Stomach (tissue), 9 donors: Measurements from ENCODE around the gene GPC5. TPM values are rescaled to one million over a fixed set of nuclear protein-coding genes. Genes with fewer than 3 reads are reported as not detected.
A peak's percentile ranks its signal among the peaks of the same experiment; 100 is the strongest.

Experiments used
- DNase-seq, 2 donors: peaks; one replicate each; pipeline versions ENCODE4 v3.0.0 to v3.0.0-alpha.2; 2013 to 2019
- H3K27ac ChIP-seq, 5 donors: fragments of 200-600 bp in 4 of 5; sonication (generic) in 4 of 5; one replicate each; pipeline ENCODE4 v1.5.1; 2013 to 2019; ENCODE audit warnings: mild to moderate bottlenecking in 1 of 5, moderate library complexity in 1 of 5
- H3K27me3 ChIP-seq, 3 donors: fragments of 200-600 bp; sonication (generic); one replicate each; pipeline ENCODE4 v1.5.1; 2017 to 2019; ENCODE audit warnings: mixed run types in 1 of 3
- H3K36me3 ChIP-seq, 4 donors: fragments of 200-600 bp; sonication (generic); 1 replicate in 3 of 4; 2 replicates in 1 of 4; pipeline ENCODE4 v1.5.1; 2016 to 2019
- H3K4me1 ChIP-seq, 4 donors: fragments of 200-600 bp; sonication (generic); one replicate each; pipeline ENCODE4 v1.5.1; 2016 to 2019
- H3K4me3 ChIP-seq, 4 donors: fragments of 200-600 bp; sonication (generic) in 3 of 4; one replicate each; pipeline ENCODE4 v1.5.1; 2016 to 2019; ENCODE audit warnings: mild to moderate bottlenecking in 1 of 4
- H3K9me3 ChIP-seq, 4 donors: fragments of 200-600 bp; sonication (generic); one replicate each; pipeline ENCODE4 v1.5.1; 2016 to 2019
- EP300 ChIP-seq: sonication (generic); formaldehyde crosslinking; IDR thresholded peaks from one replicate; pipeline ENCODE4 v1.6.1; 2017; ENCODE audit warnings: antibody characterized with exemption
- POLR2A ChIP-seq, 4 donors: fragments of 450-650 bp; IDR thresholded peaks; one replicate each; pipeline ENCODE4 v1.6.1; 2016; ENCODE audit warnings: antibody characterized with exemption in 4 of 4, control low read depth in 2 of 4, mild to moderate bottlenecking in 1 of 4, moderate library complexity in 1 of 4
- POLR2AphosphoS5 ChIP-seq, 3 donors: sonication (generic); formaldehyde crosslinking; IDR thresholded peaks; one replicate each; pipeline ENCODE4 v1.6.1; 2016; ENCODE audit warnings: antibody characterized with exemption in 3 of 3
- WGBS, 5 donors: extraction: QIAGEN DNeasy Blood & Tissue Kit in 3 of 5; methylation state at CpG; one replicate each; pipeline versions ENCODE4 v1.1.5 to v1.1.7; 2013 to 2018; 5-methylcytosine and 5-hydroxymethylcytosine counted together
- intact Hi-C: fragments of 100-400 bp; cut with DNase I; formaldehyde crosslinking; loops from one replicate; pipeline ENCODE4 v1.15.1; 2023; ENCODE audit warnings: low total_unique reads
- polyA plus RNA-seq, 3 donors: library from polyadenylated mRNA; stranded (reverse); fragments of 200-250 nt; gene quantifications; one replicate each; pipeline ENCODE4 v1.2.3, GENCODE V29; 2013
- total RNA-seq, 5 donors: library from RNA; depleted of rRNA; stranded (reverse); fragments of >200 nt; gene quantifications; one replicate each; pipeline versions ENCODE4 v1.1.0 to v1.2.3, GENCODE V29; 2014 to 2016
- TF ChIP-seq, protein P1 (sequence below), 7 experiments: fragments of 450-650 bp in 4 of 7; fragments of 200-600 bp in 3 of 7; sonication (generic) in 3 of 7; IDR thresholded peaks; one replicate each; pipeline ENCODE4 v1.5.1; 2016 to 2019; ENCODE audit warnings: antibody characterized with exemption in 7 of 7, control low read depth in 2 of 7, mild to moderate bottlenecking in 1 of 7
- donor health status: healthy with polysubstance abuse.
- donor health status: Bipolar disorder and iron deficiency.
- donor health status: healthy.

The GPC5 gene
- total and polyA plus RNA-seq, 8 donors, result 0.87 to 2.8 TPM; not detected in 6

DNA sequence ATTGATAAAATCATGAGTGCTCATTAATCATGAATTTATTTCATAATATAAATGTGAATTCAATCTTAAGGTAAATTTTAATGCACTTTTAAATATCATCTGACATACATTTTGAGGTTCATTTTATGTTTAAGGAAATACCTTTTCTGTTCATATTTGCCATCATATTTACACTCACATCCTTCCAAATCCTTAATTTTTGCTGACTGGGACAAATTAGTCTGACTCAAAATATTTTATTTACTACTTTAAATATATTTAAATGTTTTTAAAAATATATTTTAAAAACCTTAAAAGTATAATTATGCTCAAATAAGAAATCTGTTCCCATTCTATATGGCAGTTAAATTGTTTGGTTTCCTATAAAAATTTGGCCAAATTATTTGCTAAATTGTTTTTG, 438.1 kb downstream of the GPC5 start:
- no peak for DNase-seq
- Histone ChIP-seq H3K4me1 (no peaks in the 10 kb centered on the region), H3K36me3 (no peaks in the 10 kb centered on the region), H3K4me3 (no peak overlapping the region), H3K27ac (no peak overlapping the region), H3K27me3 (no peaks in the 10 kb centered on the region), H3K9me3 (peaks cover 0 to 20% (median 2%) of the 10 kb centered on the region in 4 donors)
- TF ChIP-seq POLR2A (IDR thresholded peaks at IDR 0.05) (no peak), POLR2AphosphoS5 (IDR thresholded peaks at IDR 0.05) (no peak), EP300 (no peak)
- TF ChIP-seq, protein P1, sequence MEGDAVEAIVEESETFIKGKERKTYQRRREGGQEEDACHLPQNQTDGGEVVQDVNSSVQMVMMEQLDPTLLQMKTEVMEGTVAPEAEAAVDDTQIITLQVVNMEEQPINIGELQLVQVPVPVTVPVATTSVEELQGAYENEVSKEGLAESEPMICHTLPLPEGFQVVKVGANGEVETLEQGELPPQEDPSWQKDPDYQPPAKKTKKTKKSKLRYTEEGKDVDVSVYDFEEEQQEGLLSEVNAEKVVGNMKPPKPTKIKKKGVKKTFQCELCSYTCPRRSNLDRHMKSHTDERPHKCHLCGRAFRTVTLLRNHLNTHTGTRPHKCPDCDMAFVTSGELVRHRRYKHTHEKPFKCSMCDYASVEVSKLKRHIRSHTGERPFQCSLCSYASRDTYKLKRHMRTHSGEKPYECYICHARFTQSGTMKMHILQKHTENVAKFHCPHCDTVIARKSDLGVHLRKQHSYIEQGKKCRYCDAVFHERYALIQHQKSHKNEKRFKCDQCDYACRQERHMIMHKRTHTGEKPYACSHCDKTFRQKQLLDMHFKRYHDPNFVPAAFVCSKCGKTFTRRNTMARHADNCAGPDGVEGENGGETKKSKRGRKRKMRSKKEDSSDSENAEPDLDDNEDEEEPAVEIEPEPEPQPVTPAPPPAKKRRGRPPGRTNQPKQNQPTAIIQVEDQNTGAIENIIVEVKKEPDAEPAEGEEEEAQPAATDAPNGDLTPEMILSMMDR (IDR thresholded peaks at IDR 0.05), result no peak
- intact Hi-C loops, result no loop called here

DNA sequence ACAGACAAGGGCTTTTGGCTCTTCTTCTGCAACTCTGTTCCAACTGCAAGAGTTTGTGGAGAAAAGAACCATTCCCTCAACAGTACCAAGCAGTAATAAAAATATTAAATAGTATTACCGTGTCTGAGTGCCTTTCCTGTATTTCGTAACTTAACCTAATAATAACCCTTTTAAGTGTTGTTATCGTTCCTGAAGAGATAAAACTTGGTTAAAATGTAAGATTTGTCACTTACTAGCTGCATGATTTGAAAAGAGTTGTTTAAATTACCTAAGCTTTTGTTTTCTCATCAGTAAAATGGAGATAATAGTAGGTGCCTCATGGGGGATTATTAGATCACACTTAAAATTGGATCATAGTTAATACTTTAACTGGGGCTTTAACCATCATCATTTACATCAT, 447.2 kb downstream of the GPC5 start:
- intact Hi-C loops, result no loop called here
- Histone ChIP-seq H3K36me3 (no peaks in the 10 kb centered on the region), H3K27me3 (no peaks in the 10 kb centered on the region), H3K4me3 (no peak overlapping the region), H3K4me1 (no peaks in the 10 kb centered on the region), H3K27ac (no peak overlapping the region), H3K9me3 (no peaks in the 10 kb centered on the region)
- no peak for TF ChIP-seq POLR2AphosphoS5 (IDR thresholded peaks at IDR 0.05)
- TF ChIP-seq EP300, result no peak
- no peak for TF ChIP-seq POLR2A (IDR thresholded peaks at IDR 0.05)
- TF ChIP-seq, protein P1 (IDR thresholded peaks at IDR 0.05), result no peak
- DNase-seq, result no peak
- WGBS, 5 donors, result 37 to 61% (median 43%) methylated on average over 3 of the region's 3 CpGs

DNA sequence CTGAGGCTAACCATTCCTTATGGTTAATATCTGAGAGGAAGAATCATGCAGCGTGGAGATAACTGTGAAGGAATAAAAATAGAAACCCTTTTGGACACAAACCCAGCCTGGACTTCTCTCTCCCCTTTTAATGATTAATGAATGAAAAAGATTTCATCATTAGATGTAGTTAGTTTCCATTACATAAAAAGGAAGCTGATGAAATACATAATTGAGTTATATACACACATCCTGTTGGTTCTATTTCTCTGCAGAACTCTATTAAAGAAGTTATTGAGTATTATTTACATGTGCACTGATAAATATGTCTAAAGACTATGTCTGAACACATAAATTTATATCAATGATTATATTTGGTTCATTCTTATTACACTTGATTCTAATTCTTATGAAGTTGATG, 465.3 kb downstream of the GPC5 start:
- TF ChIP-seq POLR2A (IDR thresholded peaks at IDR 0.05) (no peak), POLR2AphosphoS5 (IDR thresholded peaks at IDR 0.05) (no peak), EP300 (no peak)
- TF ChIP-seq, protein P1 (IDR thresholded peaks at IDR 0.05), result no peak
- no peak overlapping the region for H3K27ac ChIP-seq
- no peaks in the 10 kb centered on the region for H3K27me3 ChIP-seq
- no peaks in the 10 kb centered on the region for H3K4me1 ChIP-seq
- DNase-seq, result peak in 1 of 2 donors; percentile 2
- no peaks in the 10 kb centered on the region for H3K36me3 ChIP-seq
- H3K9me3 ChIP-seq, result peaks cover 0 to 3% (median 0%) of the 10 kb centered on the region in 4 donors
- no peak overlapping the region for H3K4me3 ChIP-seq
- intact Hi-C loops, result no loop called here
- 47 to 62% (median 50%) methylated on average over 1 of the region's 1 CpG for WGBS, 5 donors

DNA sequence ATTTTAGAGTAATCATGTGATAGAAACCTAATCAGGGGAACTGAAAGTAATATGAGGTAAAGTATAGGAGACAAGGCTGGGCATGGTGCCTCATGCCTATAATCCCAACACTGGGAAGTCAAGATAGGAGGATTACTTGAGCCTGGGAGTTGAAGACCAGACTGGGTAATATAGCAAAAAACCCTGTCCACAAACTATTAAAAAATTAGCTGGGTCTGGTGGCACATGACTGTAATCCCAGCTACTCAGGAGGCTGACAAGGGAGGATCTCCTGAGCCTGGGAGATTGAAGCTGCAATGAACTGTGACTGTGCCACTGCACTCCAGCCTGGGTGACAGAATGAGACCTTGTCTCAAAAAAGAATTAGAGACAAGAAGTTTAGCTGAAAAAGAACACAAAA, 469.9 kb downstream of the GPC5 start:
- Histone ChIP-seq H3K9me3 (peaks cover 0 to 3% (median 0%) of the 10 kb centered on the region in 4 donors), H3K4me3 (no peak overlapping the region), H3K27ac (no peak overlapping the region), H3K27me3 (no peaks in the 10 kb centered on the region), H3K4me1 (no peaks in the 10 kb centered on the region), H3K36me3 (no peaks in the 10 kb centered on the region)
- no peak for TF ChIP-seq POLR2A (IDR thresholded peaks at IDR 0.05)
- TF ChIP-seq, protein P1 (IDR thresholded peaks at IDR 0.05), result no peak
- no peak for TF ChIP-seq POLR2AphosphoS5 (IDR thresholded peaks at IDR 0.05)
- TF ChIP-seq EP300, result no peak
- no peak for DNase-seq
- intact Hi-C loops, result no loop called here
